ENCODE measurements around the gene KCNE2.
"Not testable (repeated sequence)": the region's sequence is repeated elsewhere in the genome, so short reads cannot be mapped to it uniquely, and the experiment has no call there.

Gene KCNE2

GRCh38 chr21:34417448-34418077 is 53.8 kb downstream of the KCNE2 start:
- DNase-seq, result not testable (repeated sequence)

All from NCI-H2171 (cell line).